PC-3 (cell line): ENCODE data around the gene DNAJC6. TPM values are rescaled to one million over a fixed set of nuclear protein-coding genes. Genes with fewer than 3 reads are reported as not detected.

Experiments
- ATAC-seq: fragments of 200-7000 bp; cut with Tn5 transposase; 2 replicates; pipeline ENCODE4 v1.9.1; 2020; ENCODE audit warnings: mild to moderate bottlenecking, moderate library complexity
- BruUV-seq: library from RNA; stranded (reverse); fragments of 400-500 nt; replicated peaks from 2 replicates; lab custom pipeline; 2021; lab: Mats Ljungman, UMichigan
- CTCF ChIA-PET: fragments of 300-600 bp; sonication (Branson Sonifier 250); formaldehyde crosslinking; loops from one replicate; lab custom pipeline; 2022; ENCODE audit warnings: antibody characterized with exemption; lab: Charles Lee
- POLR2A ChIA-PET: fragments of 300-600 bp; sonication (Branson Sonifier 250); formaldehyde crosslinking; loops from one replicate; lab custom pipeline; 2022; ENCODE audit warnings: antibody characterized with exemption; ENCODE audit not compliant: unreplicated experiment; lab: Charles Lee
- DNase-seq: peaks from one replicate; pipeline ENCODE4 v3.0.0-alpha.2; 2015
- H2AFZ ChIP-seq: fragments of 300-600 bp; sonication (generic); 2 replicates; pipeline ENCODE4 v1.6.0; 2016; ENCODE audit warnings: antibody characterized with exemption, low read length
- H3F3A ChIP-seq: fragments of 300-600 bp; sonication (generic); one replicate; pipeline ENCODE4 v1.6.0; 2017; ENCODE audit warnings: antibody characterized with exemption, low read length, control low read depth, mild to moderate bottlenecking; ENCODE audit not compliant: unreplicated experiment
- H3K27ac ChIP-seq: fragments of 300-600 bp; sonication (generic); 2 replicates; pipeline ENCODE4 v1.5.1; 2016; ENCODE audit warnings: mild to moderate bottlenecking, low read length
- H3K27me3 ChIP-seq: fragments of 300-600 bp; sonication (generic); 2 replicates; pipeline ENCODE4 v1.6.1; 2016; ENCODE audit warnings: low read length, mixed read lengths
- H3K36me3 ChIP-seq: fragments of 300-600 bp; sonication (generic); 2 replicates; pipeline ENCODE4 v1.6.1; 2016; ENCODE audit warnings: low read depth, mixed run types, low read length, mixed read lengths
- H3K4me1 ChIP-seq: fragments of 300-600 bp; sonication (generic); 2 replicates; pipeline ENCODE4 v1.5.1; 2016; ENCODE audit warnings: low read length; ENCODE audit not compliant: insufficient read depth
- H3K4me2 ChIP-seq: fragments of 300-600 bp; sonication (generic); 2 replicates; pipeline ENCODE4 v1.6.0; 2016; ENCODE audit warnings: low read length
- H3K4me3 ChIP-seq: fragments of 300-600 bp; sonication (generic); 2 replicates; pipeline ENCODE4 v1.5.1; 2016; ENCODE audit warnings: mild to moderate bottlenecking, low read length, mixed read lengths
- H3K79me2 ChIP-seq: fragments of 300-600 bp; sonication (generic); 2 replicates; pipeline ENCODE4 v1.6.1; 2017; ENCODE audit warnings: low read length, mixed read lengths
- H3K9ac ChIP-seq: fragments of 300-600 bp; sonication (generic); 2 replicates; pipeline ENCODE4 v1.6.0; 2016; ENCODE audit warnings: mild to moderate bottlenecking, low read length
- H3K9me2 ChIP-seq: fragments of 300-600 bp; sonication (generic); replicated peaks from 2 replicates; pipeline ENCODE4 v1.6.1; 2016; ENCODE audit warnings: mixed run types, low read length, mixed read lengths
- H3K9me3 ChIP-seq: fragments of 300-600 bp; sonication (generic); 2 replicates; pipeline ENCODE4 v1.6.1; 2016; ENCODE audit warnings: low read length, mixed read lengths
- H4K20me1 ChIP-seq: fragments of 300-600 bp; sonication (generic); 2 replicates; pipeline ENCODE4 v1.6.1; 2016; ENCODE audit warnings: low read length, mixed read lengths
- CTCF ChIP-seq: fragments of 300-600 bp; sonication (generic); conservative IDR thresholded peaks from 2 replicates; pipeline ENCODE4 v1.5.1; 2017; ENCODE audit warnings: antibody characterized with exemption, low read depth, mild to moderate bottlenecking, low read length
- EZH2 ChIP-seq: fragments of 300-600 bp; sonication (generic); IDR thresholded peaks from one replicate; pipeline ENCODE4 v1.6.1; 2017; ENCODE audit warnings: antibody characterized with exemption, mild to moderate bottlenecking, low read length; ENCODE audit not compliant: unreplicated experiment
- EZH2phosphoT487 ChIP-seq: fragments of 300-600 bp; sonication (generic); IDR thresholded peaks from 2 replicates; pipeline ENCODE4 v1.6.1; 2018; ENCODE audit warnings: mild to moderate bottlenecking, antibody characterized with exemption, low read length, borderline replicate concordance
- intact Hi-C: fragments of 100-400 bp; cut with micrococcal nuclease; formaldehyde crosslinking; loops from 2 replicates; pipeline ENCODE4 v1.9.0; 2023
- total RNA-seq: library from RNA; depleted of rRNA; stranded (reverse); fragments of >200 nt; gene quantifications from 2 replicates; pipeline ENCODE4 v1.2.3, GENCODE V29; 2014

Gene DNAJC6
- total RNA-seq, 1 experiment from 2014 or later: 3.0 TPM

GRCh38 chr1:65334081-65334480, 24.7 kb downstream of the DNAJC6 start:
- Histone ChIP-seq H3K36me3 (no peaks in the 10 kb centered on the region), H3K9ac (no peak overlapping the region), H3K4me1 (no peaks in the 10 kb centered on the region), H3K27me3 (no peaks in the 10 kb centered on the region), H3K27ac (no peak overlapping the region), H2AFZ (no peak overlapping the region), H4K20me1 (no peaks in the 10 kb centered on the region), H3F3A (no peaks in the 10 kb centered on the region), H3K9me2 (no peaks in the 10 kb centered on the region), H3K4me3 (no peak overlapping the region), H3K4me2 (no peak overlapping the region), H3K79me2 (no peaks in the 10 kb centered on the region), H3K9me3 (no peaks in the 10 kb centered on the region)
- TF ChIP-seq EZH2phosphoT487 (no peak), CTCF (no peak), EZH2 (no peak)
- BruUV-seq: no TSS peak
- intact Hi-C loops: no loop called here
- CTCF ChIA-PET: no interaction called here
- DNase-seq (no peak), ATAC-seq (no peak)
- POLR2A ChIA-PET: no interaction called here

- H3K4me2 ChIP-seq: no peak overlapping the region
- no peaks in the 10 kb centered on the region for H3K36me3 ChIP-seq
- BruUV-seq: no TSS peak
- no peak overlapping the region for H2AFZ ChIP-seq
- H3K4me3 ChIP-seq: no peak overlapping the region
- H3K27ac ChIP-seq: no peak overlapping the region
- no peaks in the 10 kb centered on the region for H3F3A ChIP-seq
- no peaks in the 10 kb centered on the region for H4K20me1 ChIP-seq
- no peaks in the 10 kb centered on the region for H3K9me2 ChIP-seq
- ChIA-PET POLR2A (no interaction called here), CTCF (no interaction called here)
- peaks cover 11% of the 10 kb centered on the region for H3K4me1 ChIP-seq
- DNase-seq (peak; percentile 68), ATAC-seq (peak; percentile 49; the same call in 1 of the 2 replicates)
- intact Hi-C loops: no loop called here
- TF ChIP-seq CTCF (no peak), EZH2phosphoT487 (no peak), EZH2 (no peak)
- H3K9ac ChIP-seq: no peak overlapping the region
- no peaks in the 10 kb centered on the region for H3K27me3 ChIP-seq
- no peaks in the 10 kb centered on the region for H3K9me3 ChIP-seq
- no peaks in the 10 kb centered on the region for H3K79me2 ChIP-seq
Measured at GRCh38 chr1:65339866-65340468, 30.6 kb downstream of the DNAJC6 start.

GRCh38 chr1:65341381-65341780, 32.0 kb downstream of the DNAJC6 start:
- POLR2A ChIA-PET: no interaction called here
- H2AFZ ChIP-seq: no peak overlapping the region
- CTCF ChIA-PET: no interaction called here
- no peaks in the 10 kb centered on the region for H4K20me1 ChIP-seq
- peaks cover 11% of the 10 kb centered on the region for H3K4me1 ChIP-seq
- intact Hi-C loops: no loop called here
- H3K27me3 ChIP-seq: no peaks in the 10 kb centered on the region
- no peak for ATAC-seq
- no peak for DNase-seq
- no peaks in the 10 kb centered on the region for H3F3A ChIP-seq
- H3K9me3 ChIP-seq: no peaks in the 10 kb centered on the region
- no peak overlapping the region for H3K4me3 ChIP-seq
- BruUV-seq: no TSS peak
- H3K9me2 ChIP-seq: no peaks in the 10 kb centered on the region
- H3K36me3 ChIP-seq: no peaks in the 10 kb centered on the region
- no peak overlapping the region for H3K27ac ChIP-seq
- H3K79me2 ChIP-seq: no peaks in the 10 kb centered on the region
- H3K4me2 ChIP-seq: no peak overlapping the region
- TF ChIP-seq EZH2phosphoT487: no peak
- no peak for TF ChIP-seq CTCF
- no peak for TF ChIP-seq EZH2
- no peak overlapping the region for H3K9ac ChIP-seq
